ENCODE results near the gene TAS2R39.

GRCh38 chr7:143171697-143172096, 11.5 kb upstream of the TAS2R39 start:
- TF ChIP-seq, protein P1, sequence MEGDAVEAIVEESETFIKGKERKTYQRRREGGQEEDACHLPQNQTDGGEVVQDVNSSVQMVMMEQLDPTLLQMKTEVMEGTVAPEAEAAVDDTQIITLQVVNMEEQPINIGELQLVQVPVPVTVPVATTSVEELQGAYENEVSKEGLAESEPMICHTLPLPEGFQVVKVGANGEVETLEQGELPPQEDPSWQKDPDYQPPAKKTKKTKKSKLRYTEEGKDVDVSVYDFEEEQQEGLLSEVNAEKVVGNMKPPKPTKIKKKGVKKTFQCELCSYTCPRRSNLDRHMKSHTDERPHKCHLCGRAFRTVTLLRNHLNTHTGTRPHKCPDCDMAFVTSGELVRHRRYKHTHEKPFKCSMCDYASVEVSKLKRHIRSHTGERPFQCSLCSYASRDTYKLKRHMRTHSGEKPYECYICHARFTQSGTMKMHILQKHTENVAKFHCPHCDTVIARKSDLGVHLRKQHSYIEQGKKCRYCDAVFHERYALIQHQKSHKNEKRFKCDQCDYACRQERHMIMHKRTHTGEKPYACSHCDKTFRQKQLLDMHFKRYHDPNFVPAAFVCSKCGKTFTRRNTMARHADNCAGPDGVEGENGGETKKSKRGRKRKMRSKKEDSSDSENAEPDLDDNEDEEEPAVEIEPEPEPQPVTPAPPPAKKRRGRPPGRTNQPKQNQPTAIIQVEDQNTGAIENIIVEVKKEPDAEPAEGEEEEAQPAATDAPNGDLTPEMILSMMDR (conservative IDR thresholded peaks at IDR 0.05; ENCODE audit: low read depth in 2 of 2) = no peak
- TF ChIP-seq EZH2 (IDR thresholded peaks at IDR 0.05; ENCODE audit: low read depth, unreplicated experiment) (no peak), NANOG (IDR thresholded peaks at IDR 0.05; ENCODE audit: borderline replicate concordance) (no peak), EZH2phosphoT487 (IDR thresholded peaks at IDR 0.05; ENCODE audit: unreplicated experiment) (no peak), JUNB (IDR thresholded peaks at IDR 0.05; ENCODE audit: unreplicated experiment) (no peak), POLR2AphosphoS5 (IDR thresholded peaks at IDR 0.05; ENCODE audit: low read depth) (no peak), CREB1 (CRISPR knock-in tag; IDR thresholded peaks at IDR 0.05; ENCODE audit: low read depth) (no peak), STAT1 (IDR thresholded peaks at IDR 0.05; ENCODE audit: unreplicated experiment) (no peak)
- TF ChIP-seq, protein P2, sequence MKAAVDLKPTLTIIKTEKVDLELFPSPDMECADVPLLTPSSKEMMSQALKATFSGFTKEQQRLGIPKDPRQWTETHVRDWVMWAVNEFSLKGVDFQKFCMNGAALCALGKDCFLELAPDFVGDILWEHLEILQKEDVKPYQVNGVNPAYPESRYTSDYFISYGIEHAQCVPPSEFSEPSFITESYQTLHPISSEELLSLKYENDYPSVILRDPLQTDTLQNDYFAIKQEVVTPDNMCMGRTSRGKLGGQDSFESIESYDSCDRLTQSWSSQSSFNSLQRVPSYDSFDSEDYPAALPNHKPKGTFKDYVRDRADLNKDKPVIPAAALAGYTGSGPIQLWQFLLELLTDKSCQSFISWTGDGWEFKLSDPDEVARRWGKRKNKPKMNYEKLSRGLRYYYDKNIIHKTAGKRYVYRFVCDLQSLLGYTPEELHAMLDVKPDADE (IDR thresholded peaks at IDR 0.05) = no peak
- TF ChIP-seq, protein P3, sequence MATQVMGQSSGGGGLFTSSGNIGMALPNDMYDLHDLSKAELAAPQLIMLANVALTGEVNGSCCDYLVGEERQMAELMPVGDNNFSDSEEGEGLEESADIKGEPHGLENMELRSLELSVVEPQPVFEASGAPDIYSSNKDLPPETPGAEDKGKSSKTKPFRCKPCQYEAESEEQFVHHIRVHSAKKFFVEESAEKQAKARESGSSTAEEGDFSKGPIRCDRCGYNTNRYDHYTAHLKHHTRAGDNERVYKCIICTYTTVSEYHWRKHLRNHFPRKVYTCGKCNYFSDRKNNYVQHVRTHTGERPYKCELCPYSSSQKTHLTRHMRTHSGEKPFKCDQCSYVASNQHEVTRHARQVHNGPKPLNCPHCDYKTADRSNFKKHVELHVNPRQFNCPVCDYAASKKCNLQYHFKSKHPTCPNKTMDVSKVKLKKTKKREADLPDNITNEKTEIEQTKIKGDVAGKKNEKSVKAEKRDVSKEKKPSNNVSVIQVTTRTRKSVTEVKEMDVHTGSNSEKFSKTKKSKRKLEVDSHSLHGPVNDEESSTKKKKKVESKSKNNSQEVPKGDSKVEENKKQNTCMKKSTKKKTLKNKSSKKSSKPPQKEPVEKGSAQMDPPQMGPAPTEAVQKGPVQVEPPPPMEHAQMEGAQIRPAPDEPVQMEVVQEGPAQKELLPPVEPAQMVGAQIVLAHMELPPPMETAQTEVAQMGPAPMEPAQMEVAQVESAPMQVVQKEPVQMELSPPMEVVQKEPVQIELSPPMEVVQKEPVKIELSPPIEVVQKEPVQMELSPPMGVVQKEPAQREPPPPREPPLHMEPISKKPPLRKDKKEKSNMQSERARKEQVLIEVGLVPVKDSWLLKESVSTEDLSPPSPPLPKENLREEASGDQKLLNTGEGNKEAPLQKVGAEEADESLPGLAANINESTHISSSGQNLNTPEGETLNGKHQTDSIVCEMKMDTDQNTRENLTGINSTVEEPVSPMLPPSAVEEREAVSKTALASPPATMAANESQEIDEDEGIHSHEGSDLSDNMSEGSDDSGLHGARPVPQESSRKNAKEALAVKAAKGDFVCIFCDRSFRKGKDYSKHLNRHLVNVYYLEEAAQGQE (IDR thresholded peaks at IDR 0.05; ENCODE audit: unreplicated experiment) = no peak

All from GM23338 (cell line).